DOHH2 (cell line): ENCODE data around the gene PDXK.
A peak's percentile ranks its signal among the peaks of the same experiment; 100 is the strongest.

Experiments used
- H3F3A ChIP-seq: fragments of 200-600 bp; sonication (generic), shearing (Covaris generic); 2 replicates; pipeline ENCODE4 v1.6.0; 2016; ENCODE audit warnings: antibody characterized with exemption, mild to moderate bottlenecking; ENCODE audit not compliant: control insufficient read depth, insufficient read depth
- H3K27ac ChIP-seq: fragments of 200-600 bp; sonication (generic); 2 replicates; pipeline ENCODE4 v1.5.1; 2014; ENCODE audit warnings: low read depth, mild to moderate bottlenecking, low read length, moderate library complexity
- H3K27me3 ChIP-seq: fragments of 200-600 bp; sonication (generic); 2 replicates; pipeline ENCODE4 v1.6.1; 2014; ENCODE audit warnings: mild to moderate bottlenecking, low read length, mixed read lengths; ENCODE audit not compliant: control insufficient read depth
- H3K36me3 ChIP-seq: fragments of 200-600 bp; sonication (generic); 2 replicates; pipeline ENCODE4 v1.6.1; 2014; ENCODE audit warnings: mild to moderate bottlenecking, low read length, moderate library complexity, mixed read lengths; ENCODE audit not compliant: control insufficient read depth
- H3K4me1 ChIP-seq: fragments of 200-600 bp; sonication (generic); 2 replicates; pipeline ENCODE4 v1.6.1; 2014; ENCODE audit warnings: mild to moderate bottlenecking, low read length, mixed read lengths; ENCODE audit not compliant: control insufficient read depth
- H3K4me2 ChIP-seq: fragments of 200-600 bp; sonication (generic); 2 replicates; pipeline ENCODE4 v1.6.0; 2014; ENCODE audit warnings: mild to moderate bottlenecking, low read length, moderate library complexity
- H3K4me3 ChIP-seq: fragments of 200-600 bp; sonication (generic); 2 replicates; pipeline ENCODE4 v1.5.1; 2014; ENCODE audit warnings: mild to moderate bottlenecking, low read length, mixed read lengths
- H3K79me2 ChIP-seq: fragments of 200-600 bp; sonication (generic); 2 replicates; pipeline ENCODE4 v1.6.1; 2014; ENCODE audit warnings: mild to moderate bottlenecking, low read length, mixed read lengths; ENCODE audit not compliant: control insufficient read depth
- H3K9me2 ChIP-seq: fragments of 200-600 bp; sonication (generic); replicated peaks from 2 replicates; pipeline ENCODE4 v1.6.1; 2014; ENCODE audit warnings: mild to moderate bottlenecking, low read length, mixed read lengths; ENCODE audit not compliant: control insufficient read depth
- H3K9me3 ChIP-seq: fragments of 200-600 bp; sonication (generic); 2 replicates; pipeline ENCODE4 v1.6.1; 2014; ENCODE audit warnings: antibody characterized with exemption, low read length, mixed read lengths; ENCODE audit not compliant: control insufficient read depth, insufficient read depth
- H4K20me1 ChIP-seq: fragments of 200-600 bp; sonication (generic); 2 replicates; pipeline ENCODE4 v1.6.0; 2014; ENCODE audit warnings: low read depth, mild to moderate bottlenecking, antibody characterized with exemption, low read length, moderate library complexity; ENCODE audit not compliant: control insufficient read depth, insufficient read depth
- EZH2phosphoT487 ChIP-seq: fragments of 200-600 bp; sonication (generic); IDR thresholded peaks from 2 replicates; pipeline ENCODE4 v1.6.1; 2017; ENCODE audit warnings: borderline replicate concordance, mild to moderate bottlenecking, antibody characterized with exemption, low read length, moderate library complexity, mixed read lengths
- TF ChIP-seq, protein P1 (sequence below): fragments of 200-600 bp; sonication (generic); IDR thresholded peaks from one replicate; pipeline ENCODE4 v1.5.1; 2014; ENCODE audit warnings: antibody characterized with exemption, mild to moderate bottlenecking, low read depth, low read length; ENCODE audit not compliant: poor library complexity, severe bottlenecking

Gene PDXK

DNA sequence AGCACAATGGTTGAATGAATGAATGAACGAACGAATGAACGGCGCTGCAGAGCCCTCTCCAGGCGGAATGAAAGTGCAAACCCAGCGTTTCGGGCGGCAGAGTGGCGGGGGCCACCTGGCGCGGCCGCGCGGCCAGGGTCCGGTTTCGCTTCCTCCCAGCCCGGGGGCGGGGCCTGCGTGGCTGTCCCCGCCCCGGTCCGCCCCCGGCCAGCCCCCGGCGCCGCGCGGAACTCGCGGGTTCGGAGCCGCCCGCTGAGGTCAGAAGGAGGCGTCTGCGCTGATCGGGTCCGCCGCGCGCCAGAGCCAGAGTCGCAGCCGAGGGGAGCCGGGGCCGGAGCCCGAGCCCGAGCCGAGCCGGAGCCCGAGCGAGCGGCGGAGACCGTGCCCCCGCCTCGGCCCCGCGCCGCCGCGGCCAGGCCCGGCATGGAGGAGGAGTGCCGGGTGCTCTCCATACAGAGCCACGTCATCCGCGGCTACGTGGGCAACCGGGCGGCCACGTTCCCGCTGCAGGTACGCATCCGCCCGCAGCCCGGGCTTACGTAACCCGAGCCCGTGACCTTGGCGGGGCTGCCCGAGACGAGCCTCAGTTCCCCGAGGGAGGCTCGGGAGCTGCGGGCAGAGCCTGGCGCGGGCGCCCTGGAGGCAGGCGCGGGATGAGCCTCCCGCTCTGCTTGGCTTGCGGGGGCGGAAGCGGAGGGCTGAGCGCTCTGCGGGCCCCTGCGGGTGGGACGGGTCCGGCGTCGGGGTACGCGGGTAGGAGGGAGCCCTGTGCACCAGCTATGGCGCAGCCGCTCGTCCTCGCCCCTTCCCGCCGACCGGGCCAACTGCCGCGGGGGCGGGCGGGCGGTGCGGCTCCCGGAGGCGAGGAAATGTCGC is at the start of gene PDXK:
Gene PDXK, plus strand, starts transcription at position 258 of the 876 bp plus-strand sequence. Its CDS starts 166 bp downstream, at position 424.
- H3K9me3 ChIP-seq, result no peaks in the 10 kb centered on the region
- no peaks in the 10 kb centered on the region; the same call in 1 of the 2 replicates for H3F3A ChIP-seq
- TF ChIP-seq, protein P1, sequence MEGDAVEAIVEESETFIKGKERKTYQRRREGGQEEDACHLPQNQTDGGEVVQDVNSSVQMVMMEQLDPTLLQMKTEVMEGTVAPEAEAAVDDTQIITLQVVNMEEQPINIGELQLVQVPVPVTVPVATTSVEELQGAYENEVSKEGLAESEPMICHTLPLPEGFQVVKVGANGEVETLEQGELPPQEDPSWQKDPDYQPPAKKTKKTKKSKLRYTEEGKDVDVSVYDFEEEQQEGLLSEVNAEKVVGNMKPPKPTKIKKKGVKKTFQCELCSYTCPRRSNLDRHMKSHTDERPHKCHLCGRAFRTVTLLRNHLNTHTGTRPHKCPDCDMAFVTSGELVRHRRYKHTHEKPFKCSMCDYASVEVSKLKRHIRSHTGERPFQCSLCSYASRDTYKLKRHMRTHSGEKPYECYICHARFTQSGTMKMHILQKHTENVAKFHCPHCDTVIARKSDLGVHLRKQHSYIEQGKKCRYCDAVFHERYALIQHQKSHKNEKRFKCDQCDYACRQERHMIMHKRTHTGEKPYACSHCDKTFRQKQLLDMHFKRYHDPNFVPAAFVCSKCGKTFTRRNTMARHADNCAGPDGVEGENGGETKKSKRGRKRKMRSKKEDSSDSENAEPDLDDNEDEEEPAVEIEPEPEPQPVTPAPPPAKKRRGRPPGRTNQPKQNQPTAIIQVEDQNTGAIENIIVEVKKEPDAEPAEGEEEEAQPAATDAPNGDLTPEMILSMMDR, result peak; percentile 45
- no peak for TF ChIP-seq EZH2phosphoT487
- H3K36me3 ChIP-seq, result peaks cover 14% of the 10 kb centered on the region
- H3K9me2 ChIP-seq, result no peaks in the 10 kb centered on the region
- H3K4me3 ChIP-seq, result peak within 1 kb of the TSS; percentile 91
- H3K79me2 ChIP-seq, result peaks cover 45% of the 10 kb centered on the region
- H3K27me3 ChIP-seq, result peaks cover 19% of the 10 kb centered on the region
- peak within 1 kb of the TSS; percentile 57 for H3K27ac ChIP-seq
- peak within 1 kb of the TSS; percentile 72 for H3K4me2 ChIP-seq
- peaks cover 58% of the 10 kb centered on the region for H3K4me1 ChIP-seq
- peaks cover 13% of the 10 kb centered on the region for H4K20me1 ChIP-seq

DNA sequence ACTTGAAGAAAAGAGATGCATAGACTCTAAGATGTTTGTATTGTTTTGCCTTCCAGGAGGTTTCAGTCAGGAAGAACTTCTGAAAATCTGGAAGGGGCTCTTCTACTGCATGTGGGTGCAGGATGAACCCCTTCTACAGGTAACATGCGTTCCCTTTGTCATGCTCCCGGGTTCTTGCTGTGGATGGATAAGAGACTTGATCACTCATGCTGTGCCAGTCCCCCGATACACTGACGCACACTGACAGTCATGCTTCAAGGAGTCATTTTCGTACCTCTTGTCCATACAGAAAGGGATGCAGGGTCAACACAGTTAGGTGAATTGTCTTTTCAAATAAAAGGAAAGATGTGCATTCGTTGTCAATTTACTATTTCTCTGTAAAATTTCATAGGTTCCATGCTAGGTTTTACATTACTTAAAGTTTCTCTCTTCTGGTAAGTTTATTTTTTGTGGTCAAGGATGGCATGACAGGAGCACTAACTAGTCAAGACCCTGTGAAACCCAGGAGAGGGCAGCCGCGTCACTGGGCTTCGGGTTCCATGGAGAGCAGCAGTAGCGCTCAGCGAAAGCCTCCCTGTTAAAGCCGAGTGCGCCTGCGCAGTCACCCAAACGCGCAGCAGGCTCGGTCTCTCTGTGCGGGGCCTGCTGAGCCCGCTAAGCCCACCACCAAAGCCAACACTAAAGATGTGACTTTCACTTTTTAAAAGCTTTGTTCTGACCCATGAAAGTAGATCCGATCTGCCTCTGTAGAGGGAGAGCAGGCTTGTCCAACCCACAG is 48.9 kb upstream of the PDXK start:
- Histone ChIP-seq H3F3A (0 out of 2 replicates have a peak, but pooled peaks cover 3% of the 10 kb centered on the region), H4K20me1 (peaks cover 11% of the 10 kb centered on the region), H3K4me3 (no peak overlapping the region), H3K4me2 (no peak overlapping the region), H3K9me2 (no peaks in the 10 kb centered on the region), H3K4me1 (0 out of 2 replicates have a peak, but pooled peaks cover 3% of the 10 kb centered on the region), H3K27me3 (no peaks in the 10 kb centered on the region), H3K36me3 (peaks cover 87% of the 10 kb centered on the region), H3K27ac (no peak overlapping the region), H3K9me3 (no peaks in the 10 kb centered on the region), H3K79me2 (peaks cover 86% of the 10 kb centered on the region)
- TF ChIP-seq, protein P1, result no peak
- no peak for TF ChIP-seq EZH2phosphoT487

DNA sequence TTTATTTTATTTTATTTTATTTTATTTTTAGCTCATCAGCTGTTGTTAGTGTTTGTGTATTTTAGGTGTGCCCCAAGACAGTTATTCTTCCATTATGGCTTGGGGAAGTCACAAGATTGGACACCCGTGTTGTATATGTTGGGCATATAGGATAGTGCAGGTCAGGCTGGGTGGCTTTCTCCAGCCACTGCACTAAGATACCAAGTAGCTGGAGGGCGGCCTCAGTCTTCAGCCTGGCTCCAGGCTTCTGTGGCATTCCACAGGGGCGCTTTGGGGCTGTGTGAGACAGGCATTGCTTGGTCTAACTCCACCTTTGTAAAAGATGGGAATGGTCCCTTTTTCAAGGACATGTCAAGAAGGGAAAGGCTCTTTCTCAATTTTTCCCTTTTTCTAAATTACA is 43.1 kb upstream of the PDXK start:
- no peak overlapping the region for H3K4me2 ChIP-seq
- peaks cover 81% of the 10 kb centered on the region for H3K79me2 ChIP-seq
- H3K9me3 ChIP-seq, result no peaks in the 10 kb centered on the region
- TF ChIP-seq, protein P1, result no peak
- TF ChIP-seq EZH2phosphoT487, result no peak
- no peaks in the 10 kb centered on the region for H3K9me2 ChIP-seq
- 0 out of 2 replicates have a peak, but pooled peaks cover 4% of the 10 kb centered on the region for H3K4me1 ChIP-seq
- peaks cover 6% of the 10 kb centered on the region for H4K20me1 ChIP-seq
- H3K27ac ChIP-seq, result no peak overlapping the region
- H3K36me3 ChIP-seq, result peaks cover 91% of the 10 kb centered on the region
- 0 out of 2 replicates have a peak, but pooled peaks cover 3% of the 10 kb centered on the region for H3F3A ChIP-seq
- no peak overlapping the region for H3K4me3 ChIP-seq
- no peaks in the 10 kb centered on the region for H3K27me3 ChIP-seq
